Duodenal mucosa (tissue), 2 donors: ENCODE measurements around the gene C12orf43.

Source experiments
- H3K27ac ChIP-seq: one replicate; pipeline ENCODE4 v1.7.0; 2013; ENCODE audit warnings: low read depth, low read length
- H3K27me3 ChIP-seq, 2 donors: one replicate each; pipeline ENCODE4 v1.7.0; 2013; ENCODE audit warnings: low read length in 2 of 2, control low read depth in 1 of 2; ENCODE audit not compliant: insufficient read depth in 2 of 2, control insufficient read depth in 1 of 2
- H3K36me3 ChIP-seq, 2 donors: one replicate each; pipeline ENCODE4 v1.7.0; 2013; ENCODE audit warnings: low read length in 2 of 2, control low read depth in 1 of 2; ENCODE audit not compliant: insufficient read depth in 2 of 2, control insufficient read depth in 1 of 2
- H3K4me1 ChIP-seq, 2 donors: one replicate each; pipeline ENCODE4 v1.7.0; 2013; ENCODE audit warnings: low read length in 2 of 2, control low read depth in 1 of 2; ENCODE audit not compliant: insufficient read depth in 2 of 2, control insufficient read depth in 1 of 2
- H3K4me3 ChIP-seq, 2 donors: one replicate each; pipeline ENCODE4 v1.7.0; 2013; ENCODE audit warnings: low read length in 2 of 2, low read depth in 1 of 2
- H3K9ac ChIP-seq, 2 donors: one replicate each; pipeline ENCODE4 v1.7.0; 2013; ENCODE audit warnings: low read length in 2 of 2, low read depth in 1 of 2
- H3K9me3 ChIP-seq, 2 donors: one replicate each; pipeline ENCODE4 v1.7.0; 2013; ENCODE audit warnings: low read length in 2 of 2, control low read depth in 1 of 2; ENCODE audit not compliant: control insufficient read depth in 1 of 2

The C12orf43 gene

GRCh38 chr12:120979862-120980696 lies 36.2 kb downstream of the C12orf43 start:
- Histone ChIP-seq H3K4me3 (peak overlapping the region; percentile 84 to 86), H3K36me3 (peaks cover 2 to 5% of the 10 kb centered on the region in 2 donors), H3K27ac (peak overlapping the region; percentile 75), H3K27me3 (no peaks in the 10 kb centered on the region), H3K9me3 (no peaks in the 10 kb centered on the region), H3K9ac (peak overlapping the region; percentile 87 to 88), H3K4me1 (peaks cover 22 to 34% of the 10 kb centered on the region in 2 donors)

DNA sequence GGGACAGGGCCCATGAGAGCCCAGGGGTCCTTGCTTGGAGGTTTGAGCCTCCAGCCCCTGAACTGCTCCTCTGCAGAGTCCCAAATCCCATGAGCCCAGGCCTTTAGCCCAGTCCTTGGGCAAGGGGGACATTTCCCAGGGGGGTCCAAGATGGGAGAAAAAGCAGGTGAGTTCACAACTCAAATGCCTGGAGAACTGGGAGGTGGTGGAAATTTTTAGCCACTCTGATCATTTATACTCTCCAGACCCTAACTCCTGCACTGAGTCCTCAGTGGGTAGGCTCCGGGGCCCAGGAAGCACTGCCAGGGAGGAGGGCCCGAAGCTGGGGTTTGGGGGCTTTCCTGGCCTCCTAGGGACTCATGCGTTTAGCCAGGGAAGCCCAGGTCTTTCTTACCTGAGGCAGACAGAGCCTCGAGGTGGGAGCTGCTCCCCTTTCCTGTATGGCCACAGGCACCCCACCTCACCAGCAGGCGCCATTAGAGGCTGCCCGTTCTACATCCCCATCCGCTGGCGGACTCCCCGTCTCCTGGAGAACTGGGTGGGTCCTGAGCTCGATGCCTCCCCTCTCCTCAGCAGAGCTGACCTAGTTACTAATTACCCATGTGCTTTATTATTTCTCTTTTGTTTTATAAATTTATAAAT lies 36.9 kb downstream of the C12orf43 start:
- Histone ChIP-seq H3K9me3 (no peaks in the 10 kb centered on the region), H3K27ac (peak overlapping the region; percentile 84), H3K4me3 (peak overlapping the region; percentile 84 to 86), H3K36me3 (peaks cover 2 to 5% of the 10 kb centered on the region in 2 donors), H3K9ac (peak overlapping the region; percentile 87 to 88), H3K27me3 (no peaks in the 10 kb centered on the region), H3K4me1 (peaks cover 22 to 28% of the 10 kb centered on the region in 2 donors)

DNA sequence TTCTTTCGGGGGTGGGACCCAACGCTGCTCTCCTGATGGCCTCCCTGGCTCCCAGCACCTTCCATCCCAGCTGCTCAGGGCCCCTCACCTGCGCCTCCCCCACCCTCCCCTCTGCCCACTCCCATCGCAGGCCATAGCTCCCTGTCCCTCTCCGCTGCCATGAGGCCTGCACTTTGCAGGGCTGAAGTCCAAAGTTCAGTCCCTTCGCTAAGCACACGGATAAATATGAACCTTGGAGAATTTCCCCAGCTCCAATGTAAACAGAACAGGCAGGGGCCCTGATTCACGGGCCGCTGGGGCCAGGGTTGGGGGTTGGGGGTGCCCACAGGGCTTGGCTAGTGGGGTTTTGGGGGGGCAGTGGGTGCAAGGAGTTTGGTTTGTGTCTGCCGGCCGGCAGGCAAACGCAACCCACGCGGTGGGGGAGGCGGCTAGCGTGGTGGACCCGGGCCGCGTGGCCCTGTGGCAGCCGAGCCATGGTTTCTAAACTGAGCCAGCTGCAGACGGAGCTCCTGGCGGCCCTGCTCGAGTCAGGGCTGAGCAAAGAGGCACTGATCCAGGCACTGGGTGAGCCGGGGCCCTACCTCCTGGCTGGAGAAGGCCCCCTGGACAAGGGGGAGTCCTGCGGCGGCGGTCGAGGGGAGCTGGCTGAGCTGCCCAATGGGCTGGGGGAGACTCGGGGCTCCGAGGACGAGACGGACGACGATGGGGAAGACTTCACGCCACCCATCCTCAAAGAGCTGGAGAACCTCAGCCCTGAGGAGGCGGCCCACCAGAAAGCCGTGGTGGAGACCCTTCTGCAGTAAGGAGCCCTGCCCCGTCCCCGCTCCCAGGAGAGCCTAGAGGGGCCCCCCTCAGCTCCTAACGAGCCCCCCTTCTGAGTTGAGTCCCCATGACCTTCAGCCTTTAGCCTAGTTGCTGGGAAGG lies 37.7 kb downstream of the C12orf43 start, which contains the start of gene HNF1A:
HNF1A (plus strand) TSS at position 248 of the 924 bp plus-strand sequence; CDS start at position 474, 226 bp downstream.
- Histone ChIP-seq H3K9ac (peak within 1 kb of the TSS; percentile 87 to 88), H3K27me3 (no peaks in the 10 kb centered on the region), H3K27ac (peak within 1 kb of the TSS; percentile 84), H3K4me3 (peak within 1 kb of the TSS; percentile 84 to 86), H3K36me3 (peaks cover 5 to 9% of the 10 kb centered on the region in 2 donors), H3K4me1 (peaks cover 19 to 29% of the 10 kb centered on the region in 2 donors), H3K9me3 (no peaks in the 10 kb centered on the region)

GRCh38 chr12:120977531-120978295 lies 38.6 kb downstream of the C12orf43 start:
- H3K9me3 ChIP-seq, result no peaks in the 10 kb centered on the region
- H3K4me1 ChIP-seq, result peaks cover 18 to 27% of the 10 kb centered on the region in 2 donors
- peak overlapping the region; percentile 47 for H3K27ac ChIP-seq
- peak overlapping the region; percentile 64 to 88 for H3K9ac ChIP-seq
- H3K27me3 ChIP-seq, result no peaks in the 10 kb centered on the region
- H3K36me3 ChIP-seq, result peaks cover 7 to 15% of the 10 kb centered on the region in 2 donors
- H3K4me3 ChIP-seq, result peak overlapping the region; percentile 84 to 86

GRCh38 chr12:120972870-120973543 lies 43.3 kb downstream of the C12orf43 start:
- no peaks in the 10 kb centered on the region for H3K9me3 ChIP-seq
- no peak overlapping the region for H3K9ac ChIP-seq
- no peak overlapping the region for H3K4me3 ChIP-seq
- H3K36me3 ChIP-seq, result peaks cover 13 to 36% of the 10 kb centered on the region in 2 donors
- H3K27me3 ChIP-seq, result no peaks in the 10 kb centered on the region
- peaks cover 16 to 27% of the 10 kb centered on the region in 2 donors for H3K4me1 ChIP-seq
- no peak overlapping the region for H3K27ac ChIP-seq

GRCh38 chr12:120971299-120972180 lies 44.7 kb downstream of the C12orf43 start:
- Histone ChIP-seq H3K4me1 (peaks cover 16 to 27% of the 10 kb centered on the region in 2 donors), H3K9ac (no peak overlapping the region), H3K27me3 (no peaks in the 10 kb centered on the region), H3K27ac (no peak overlapping the region), H3K4me3 (no peak overlapping the region), H3K9me3 (no peaks in the 10 kb centered on the region), H3K36me3 (peaks cover 13 to 36% of the 10 kb centered on the region in 2 donors)

GRCh38 chr12:120970310-120970709 lies 46.0 kb downstream of the C12orf43 start:
- Histone ChIP-seq H3K4me1 (peaks cover 16 to 26% of the 10 kb centered on the region in 2 donors), H3K4me3 (no peak overlapping the region), H3K36me3 (peaks cover 13 to 36% of the 10 kb centered on the region in 2 donors), H3K9ac (no peak overlapping the region), H3K9me3 (no peaks in the 10 kb centered on the region), H3K27me3 (no peaks in the 10 kb centered on the region), H3K27ac (no peak overlapping the region)

- Histone ChIP-seq H3K4me3 (no peak overlapping the region), H3K9ac (no peak overlapping the region), H3K27me3 (no peaks in the 10 kb centered on the region), H3K9me3 (no peaks in the 10 kb centered on the region), H3K27ac (no peak overlapping the region), H3K4me1 (peaks cover 15 to 22% of the 10 kb centered on the region in 2 donors), H3K36me3 (peaks cover 10 to 15% of the 10 kb centered on the region in 2 donors)
Measured at GRCh38 chr12:120965534-120966091, 50.7 kb downstream of the C12orf43 start.
